ENCODE results near the gene SCYGR3.

The SCYGR3 gene

GRCh38 chr2:227632827-227633226, 18.2 kb upstream of the SCYGR3 start:
- Histone ChIP-seq H3K9me3 (ENCODE audit: control insufficient read depth in 2 of 2, low read length in 2 of 2) (no peaks in the 10 kb centered on the region), H3K4me3 (ENCODE audit: low read length in 2 of 2) (no peak overlapping the region), H3K27me3 (ENCODE audit: control insufficient read depth in 2 of 2, insufficient read depth in 2 of 2, low read length in 2 of 2) (no peaks in the 10 kb centered on the region), H3K4me1 (ENCODE audit: control insufficient read depth in 2 of 2, insufficient read depth in 2 of 2, low read length in 2 of 2) (no peaks in the 10 kb centered on the region), H3K36me3 (ENCODE audit: control insufficient read depth in 2 of 2, insufficient read depth in 2 of 2, low read length in 2 of 2) (no peaks in the 10 kb centered on the region), H3K9ac (ENCODE audit: low read depth in 1 of 2, low read length in 2 of 2) (no peak overlapping the region), H3K27ac (ENCODE audit: low read depth in 2 of 2, low read length in 2 of 2) (no peak overlapping the region)

GRCh38 chr2:227630322-227630721, 15.7 kb upstream of the SCYGR3 start:
- Histone ChIP-seq H3K36me3 (ENCODE audit: control insufficient read depth in 2 of 2, insufficient read depth in 2 of 2, low read length in 2 of 2) (no peaks in the 10 kb centered on the region), H3K9ac (ENCODE audit: low read depth in 1 of 2, low read length in 2 of 2) (no peak overlapping the region), H3K27ac (ENCODE audit: low read depth in 2 of 2, low read length in 2 of 2) (no peak overlapping the region), H3K4me3 (ENCODE audit: low read length in 2 of 2) (no peak overlapping the region), H3K27me3 (ENCODE audit: control insufficient read depth in 2 of 2, insufficient read depth in 2 of 2, low read length in 2 of 2) (no peaks in the 10 kb centered on the region), H3K9me3 (ENCODE audit: control insufficient read depth in 2 of 2, low read length in 2 of 2) (no peaks in the 10 kb centered on the region), H3K4me1 (ENCODE audit: control insufficient read depth in 2 of 2, insufficient read depth in 2 of 2, low read length in 2 of 2) (no peaks in the 10 kb centered on the region)

- Histone ChIP-seq H3K27ac (ENCODE audit: low read depth in 2 of 2, low read length in 2 of 2) (no peak overlapping the region), H3K4me3 (ENCODE audit: low read length in 2 of 2) (no peak overlapping the region), H3K36me3 (ENCODE audit: control insufficient read depth in 2 of 2, insufficient read depth in 2 of 2, low read length in 2 of 2) (no peaks in the 10 kb centered on the region), H3K27me3 (ENCODE audit: control insufficient read depth in 2 of 2, insufficient read depth in 2 of 2, low read length in 2 of 2) (no peaks in the 10 kb centered on the region), H3K4me1 (ENCODE audit: control insufficient read depth in 2 of 2, insufficient read depth in 2 of 2, low read length in 2 of 2) (no peaks in the 10 kb centered on the region), H3K9ac (ENCODE audit: low read depth in 1 of 2, low read length in 2 of 2) (no peak overlapping the region), H3K9me3 (ENCODE audit: control insufficient read depth in 2 of 2, low read length in 2 of 2) (no peaks in the 10 kb centered on the region)
Observed at GRCh38 chr2:227629435-227629834, 14.8 kb upstream of the SCYGR3 start.

GRCh38 chr2:227627769-227628168, 13.1 kb upstream of the SCYGR3 start:
- Histone ChIP-seq H3K27me3 (ENCODE audit: control insufficient read depth in 2 of 2, insufficient read depth in 2 of 2, low read length in 2 of 2) (no peaks in the 10 kb centered on the region), H3K36me3 (ENCODE audit: control insufficient read depth in 2 of 2, insufficient read depth in 2 of 2, low read length in 2 of 2) (no peaks in the 10 kb centered on the region), H3K4me1 (ENCODE audit: control insufficient read depth in 2 of 2, insufficient read depth in 2 of 2, low read length in 2 of 2) (no peaks in the 10 kb centered on the region)

GRCh38 chr2:227626580-227627151, 12.0 kb upstream of the SCYGR3 start:
- H3K36me3 ChIP-seq (ENCODE audit: control insufficient read depth in 2 of 2, insufficient read depth in 2 of 2, low read length in 2 of 2), result no peaks in the 10 kb centered on the region
- no peak overlapping the region for H3K27ac ChIP-seq (ENCODE audit: low read depth in 2 of 2, low read length in 2 of 2)

More at GRCh38 chr2:227627769-227628168, 13.1 kb upstream of the SCYGR3 start:
- H3K27ac ChIP-seq (ENCODE audit: low read depth in 2 of 2, low read length in 2 of 2), result no peak overlapping the region
- no peak overlapping the region for H3K4me3 ChIP-seq (ENCODE audit: low read length in 2 of 2)
- H3K9ac ChIP-seq (ENCODE audit: low read depth in 1 of 2, low read length in 2 of 2), result no peak overlapping the region
- no peaks in the 10 kb centered on the region for H3K9me3 ChIP-seq (ENCODE audit: control insufficient read depth in 2 of 2, low read length in 2 of 2)

GRCh38 chr2:227625420-227625819, 10.8 kb upstream of the SCYGR3 start:
- no peaks in the 10 kb centered on the region for H3K36me3 ChIP-seq (ENCODE audit: control insufficient read depth in 2 of 2, insufficient read depth in 2 of 2, low read length in 2 of 2)
- H3K9ac ChIP-seq (ENCODE audit: low read depth in 1 of 2, low read length in 2 of 2), result no peak overlapping the region
- no peaks in the 10 kb centered on the region for H3K4me1 ChIP-seq (ENCODE audit: control insufficient read depth in 2 of 2, insufficient read depth in 2 of 2, low read length in 2 of 2)
- H3K27me3 ChIP-seq (ENCODE audit: control insufficient read depth in 2 of 2, insufficient read depth in 2 of 2, low read length in 2 of 2), result peaks cover 0 to 3% of the 10 kb centered on the region in 2 donors
- no peaks in the 10 kb centered on the region for H3K9me3 ChIP-seq (ENCODE audit: control insufficient read depth in 2 of 2, low read length in 2 of 2)
- no peak overlapping the region for H3K27ac ChIP-seq (ENCODE audit: low read depth in 2 of 2, low read length in 2 of 2)
- no peak overlapping the region for H3K4me3 ChIP-seq (ENCODE audit: low read length in 2 of 2)

More at GRCh38 chr2:227626580-227627151, 12.0 kb upstream of the SCYGR3 start:
- Histone ChIP-seq H3K4me3 (ENCODE audit: low read length in 2 of 2) (no peak overlapping the region), H3K9me3 (ENCODE audit: control insufficient read depth in 2 of 2, low read length in 2 of 2) (no peaks in the 10 kb centered on the region), H3K9ac (ENCODE audit: low read depth in 1 of 2, low read length in 2 of 2) (no peak overlapping the region), H3K27me3 (ENCODE audit: control insufficient read depth in 2 of 2, insufficient read depth in 2 of 2, low read length in 2 of 2) (no peaks in the 10 kb centered on the region), H3K4me1 (ENCODE audit: control insufficient read depth in 2 of 2, insufficient read depth in 2 of 2, low read length in 2 of 2) (no peaks in the 10 kb centered on the region)

GRCh38 chr2:227623226-227623625, 8.6 kb upstream of the SCYGR3 start:
- no peak overlapping the region for H3K4me3 ChIP-seq (ENCODE audit: low read length in 2 of 2)
- H3K36me3 ChIP-seq (ENCODE audit: control insufficient read depth in 2 of 2, insufficient read depth in 2 of 2, low read length in 2 of 2), result no peaks in the 10 kb centered on the region
- H3K4me1 ChIP-seq (ENCODE audit: control insufficient read depth in 2 of 2, insufficient read depth in 2 of 2, low read length in 2 of 2), result no peaks in the 10 kb centered on the region
- H3K27ac ChIP-seq (ENCODE audit: low read depth in 2 of 2, low read length in 2 of 2), result no peak overlapping the region
- H3K9me3 ChIP-seq (ENCODE audit: control insufficient read depth in 2 of 2, low read length in 2 of 2), result no peaks in the 10 kb centered on the region
- peaks cover 0 to 3% of the 10 kb centered on the region in 2 donors for H3K27me3 ChIP-seq (ENCODE audit: control insufficient read depth in 2 of 2, insufficient read depth in 2 of 2, low read length in 2 of 2)
- no peak overlapping the region for H3K9ac ChIP-seq (ENCODE audit: low read depth in 1 of 2, low read length in 2 of 2)

- Histone ChIP-seq H3K27ac (ENCODE audit: low read depth in 2 of 2, low read length in 2 of 2) (no peak within 1 kb of the TSS), H3K27me3 (ENCODE audit: control insufficient read depth in 2 of 2, insufficient read depth in 2 of 2, low read length in 2 of 2) (peaks cover 0 to 3% of the 10 kb centered on the region in 2 donors), H3K4me3 (ENCODE audit: low read length in 2 of 2) (no peak within 1 kb of the TSS)
Observed at GRCh38 chr2:227617316-227618230, 2.9 kb upstream of the SCYGR3 start, which contains the start of gene SCYGR4. TSS of gene SCYGR4 (plus strand) at chr2:227617498. CDS start at chr2:227617498, 0 bp downstream.

GRCh38 chr2:227616631-227617030, 2.0 kb upstream of the SCYGR3 start:
- H3K27me3 ChIP-seq (ENCODE audit: control insufficient read depth in 2 of 2, insufficient read depth in 2 of 2, low read length in 2 of 2), result peaks cover 0 to 3% of the 10 kb centered on the region in 2 donors
- H3K4me1 ChIP-seq (ENCODE audit: control insufficient read depth in 2 of 2, insufficient read depth in 2 of 2, low read length in 2 of 2), result no peaks in the 10 kb centered on the region
- H3K4me3 ChIP-seq (ENCODE audit: low read length in 2 of 2), result no peak overlapping the region
- no peak overlapping the region for H3K27ac ChIP-seq (ENCODE audit: low read depth in 2 of 2, low read length in 2 of 2)
- H3K9me3 ChIP-seq (ENCODE audit: control insufficient read depth in 2 of 2, low read length in 2 of 2), result no peaks in the 10 kb centered on the region
- H3K9ac ChIP-seq (ENCODE audit: low read depth in 1 of 2, low read length in 2 of 2), result no peak overlapping the region
- H3K36me3 ChIP-seq (ENCODE audit: control insufficient read depth in 2 of 2, insufficient read depth in 2 of 2, low read length in 2 of 2), result no peaks in the 10 kb centered on the region

More at GRCh38 chr2:227617316-227618230, 2.9 kb upstream of the SCYGR3 start, which contains the start of gene SCYGR4:
- no peaks in the 10 kb centered on the region for H3K4me1 ChIP-seq (ENCODE audit: control insufficient read depth in 2 of 2, insufficient read depth in 2 of 2, low read length in 2 of 2)
- no peaks in the 10 kb centered on the region for H3K9me3 ChIP-seq (ENCODE audit: control insufficient read depth in 2 of 2, low read length in 2 of 2)
- H3K36me3 ChIP-seq (ENCODE audit: control insufficient read depth in 2 of 2, insufficient read depth in 2 of 2, low read length in 2 of 2), result no peaks in the 10 kb centered on the region
- H3K9ac ChIP-seq (ENCODE audit: low read depth in 1 of 2, low read length in 2 of 2), result no peak within 1 kb of the TSS

GRCh38 chr2:227615906-227616305, 1.3 kb upstream of the SCYGR3 start:
- Histone ChIP-seq H3K27ac (ENCODE audit: low read depth in 2 of 2, low read length in 2 of 2) (no peak overlapping the region), H3K9ac (ENCODE audit: low read depth in 1 of 2, low read length in 2 of 2) (no peak overlapping the region), H3K9me3 (ENCODE audit: control insufficient read depth in 2 of 2, low read length in 2 of 2) (no peaks in the 10 kb centered on the region), H3K36me3 (ENCODE audit: control insufficient read depth in 2 of 2, insufficient read depth in 2 of 2, low read length in 2 of 2) (no peaks in the 10 kb centered on the region), H3K4me3 (ENCODE audit: low read length in 2 of 2) (no peak overlapping the region), H3K27me3 (ENCODE audit: control insufficient read depth in 2 of 2, insufficient read depth in 2 of 2, low read length in 2 of 2) (no peaks in the 10 kb centered on the region), H3K4me1 (ENCODE audit: control insufficient read depth in 2 of 2, insufficient read depth in 2 of 2, low read length in 2 of 2) (no peaks in the 10 kb centered on the region)

Data from mucosa of rectum (tissue), 2 donors.